Peyer's patch (tissue), 4 donors: ENCODE measurements around the gene SIAE. TPM values are rescaled to one million over a fixed set of nuclear protein-coding genes. Genes with fewer than 3 reads are reported as not detected.

Experiments used
- DNase-seq, 3 donors: peaks; one replicate each; pipeline ENCODE4 v3.0.0-alpha.2; 2017 to 2019
- H3K27ac ChIP-seq, 4 donors: fragments of 200-600 bp; sonication (generic); one replicate each; pipeline ENCODE4 v1.5.1; 2016 to 2019
- H3K27me3 ChIP-seq, 2 donors: fragments of 200-600 bp; sonication (generic); one replicate each; pipeline ENCODE4 v1.5.1; 2019
- H3K36me3 ChIP-seq, 3 donors: fragments of 200-600 bp; sonication (generic); one replicate each; pipeline ENCODE4 v1.5.1; 2016 to 2019
- H3K4me1 ChIP-seq, 4 donors: fragments of 200-600 bp; sonication (generic); one replicate each; pipeline ENCODE4 v1.5.1; 2016 to 2019
- H3K4me3 ChIP-seq, 4 donors: fragments of 200-600 bp; sonication (generic); 1 replicate in 3 of 4; 2 replicates in 1 of 4; pipeline ENCODE4 v1.5.1; 2016 to 2019; ENCODE audit warnings: mild to moderate bottlenecking in 1 of 4
- H3K9me3 ChIP-seq, 4 donors: fragments of 200-600 bp; sonication (generic); one replicate each; pipeline ENCODE4 v1.5.1; 2016 to 2019; ENCODE audit warnings: mild to moderate bottlenecking in 1 of 4
- POLR2A ChIP-seq, 2 donors: fragments of 450-650 bp; IDR thresholded peaks; one replicate each; pipeline ENCODE4 v1.5.1; 2017; ENCODE audit warnings: antibody characterized with exemption in 2 of 2, mild to moderate bottlenecking in 2 of 2, moderate library complexity in 2 of 2
- total RNA-seq, 4 donors: library from RNA; depleted of rRNA; stranded (reverse); fragments of >200 nt; gene quantifications; one replicate each; pipeline ENCODE4 v1.1.0, GENCODE V29; 2016
- TF ChIP-seq, protein P1 (sequence below), 6 experiments: fragments of 450-650 bp in 4 of 6; fragments of 200-600 bp in 2 of 6; sonication (generic) in 1 of 6; IDR thresholded peaks; one replicate each; pipeline ENCODE4 v1.5.1; 2017 to 2019; ENCODE audit warnings: antibody characterized with exemption in 6 of 6, mild to moderate bottlenecking in 3 of 6, moderate library complexity in 1 of 6

The SIAE gene
- total RNA-seq, 4 donors from 2014 or later: 9.9 to 88.8 (median 50.8) TPM

DNA sequence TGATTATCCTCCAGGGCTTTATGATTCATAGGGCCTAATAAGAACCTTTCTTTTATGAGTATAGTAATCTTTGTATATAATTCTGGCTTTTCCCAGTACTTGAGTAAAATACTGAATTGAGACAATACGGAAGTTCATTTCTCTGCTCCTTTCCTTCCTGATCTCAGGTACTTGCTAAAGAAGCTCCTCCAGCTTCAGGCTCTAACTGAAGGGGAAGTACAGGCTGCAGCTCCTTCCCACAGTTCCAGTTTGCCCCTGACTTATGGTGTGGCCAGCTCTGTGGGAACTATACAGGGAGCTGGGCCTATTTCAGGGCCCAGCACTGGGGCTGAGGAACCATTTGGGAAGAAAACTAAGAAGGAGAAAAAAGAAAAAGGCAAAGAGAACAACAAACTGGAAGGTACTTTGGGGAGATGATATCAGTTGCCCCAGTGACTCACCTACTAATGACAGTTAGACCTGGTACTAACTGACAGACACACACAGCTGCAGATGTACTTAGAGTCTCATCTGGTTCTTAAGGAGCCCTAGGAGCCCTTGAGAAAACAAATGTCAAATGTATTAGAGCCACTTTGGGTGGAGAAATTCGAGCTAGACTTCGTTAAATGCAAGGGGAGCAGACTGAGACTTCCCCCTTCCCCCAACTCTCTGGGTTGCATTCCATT, 47.9 kb downstream of the SIAE start:
- Histone ChIP-seq H3K9me3 (no peaks in the 10 kb centered on the region), H3K4me1 (peaks cover 0 to 19% (median 2%) of the 10 kb centered on the region in 4 donors), H3K4me3 (no peak overlapping the region), H3K36me3 (peaks cover 0 to 47% (median 0%) of the 10 kb centered on the region in 3 donors), H3K27ac (no peak overlapping the region), H3K27me3 (no peaks in the 10 kb centered on the region)
- DNase-seq: no peak
- no peak for TF ChIP-seq POLR2A (IDR thresholded peaks at IDR 0.05)
- TF ChIP-seq, protein P1, sequence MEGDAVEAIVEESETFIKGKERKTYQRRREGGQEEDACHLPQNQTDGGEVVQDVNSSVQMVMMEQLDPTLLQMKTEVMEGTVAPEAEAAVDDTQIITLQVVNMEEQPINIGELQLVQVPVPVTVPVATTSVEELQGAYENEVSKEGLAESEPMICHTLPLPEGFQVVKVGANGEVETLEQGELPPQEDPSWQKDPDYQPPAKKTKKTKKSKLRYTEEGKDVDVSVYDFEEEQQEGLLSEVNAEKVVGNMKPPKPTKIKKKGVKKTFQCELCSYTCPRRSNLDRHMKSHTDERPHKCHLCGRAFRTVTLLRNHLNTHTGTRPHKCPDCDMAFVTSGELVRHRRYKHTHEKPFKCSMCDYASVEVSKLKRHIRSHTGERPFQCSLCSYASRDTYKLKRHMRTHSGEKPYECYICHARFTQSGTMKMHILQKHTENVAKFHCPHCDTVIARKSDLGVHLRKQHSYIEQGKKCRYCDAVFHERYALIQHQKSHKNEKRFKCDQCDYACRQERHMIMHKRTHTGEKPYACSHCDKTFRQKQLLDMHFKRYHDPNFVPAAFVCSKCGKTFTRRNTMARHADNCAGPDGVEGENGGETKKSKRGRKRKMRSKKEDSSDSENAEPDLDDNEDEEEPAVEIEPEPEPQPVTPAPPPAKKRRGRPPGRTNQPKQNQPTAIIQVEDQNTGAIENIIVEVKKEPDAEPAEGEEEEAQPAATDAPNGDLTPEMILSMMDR (IDR thresholded peaks at IDR 0.05): no peak

DNA sequence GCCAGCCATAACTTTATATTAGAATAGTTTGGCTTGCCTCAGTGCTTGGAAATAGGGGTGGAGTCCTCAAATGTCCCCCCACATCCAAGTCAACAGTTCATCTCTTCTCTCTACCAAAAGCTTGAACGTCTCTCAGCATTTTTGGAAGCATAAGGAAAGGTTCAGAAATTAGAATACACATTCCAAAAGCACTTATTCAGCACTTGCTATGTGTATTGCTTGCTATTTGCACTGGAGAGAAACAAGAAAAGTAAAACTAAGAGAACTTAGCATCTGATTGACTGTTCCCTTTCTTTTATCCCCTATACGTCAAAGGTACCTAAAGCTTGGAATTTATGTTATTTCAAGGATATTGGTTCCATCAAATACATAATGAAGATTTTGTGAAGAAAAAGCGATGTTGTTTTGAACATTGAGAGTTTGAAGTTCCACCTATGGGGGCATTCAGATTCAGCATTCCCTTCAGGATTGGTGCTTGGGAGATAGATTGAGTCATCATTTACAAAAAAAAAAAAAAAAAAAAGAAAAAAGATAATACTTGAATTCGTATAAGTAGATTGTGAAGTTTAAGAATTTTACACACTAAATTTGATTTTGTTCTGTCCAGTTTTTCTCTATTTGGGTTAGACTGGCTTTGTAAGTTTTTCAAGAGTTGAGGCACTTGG, 49.5 kb downstream of the SIAE start:
- Histone ChIP-seq H3K4me3 (peak overlapping the region in 2 of 4 donors; percentile 76 to 83), H3K27ac (peak overlapping the region in 1 of 4 donors; percentile 90), H3K27me3 (no peaks in the 10 kb centered on the region), H3K9me3 (no peaks in the 10 kb centered on the region), H3K36me3 (peaks cover 0 to 34% (median 0%) of the 10 kb centered on the region in 3 donors), H3K4me1 (peaks cover 0 to 24% (median 2%) of the 10 kb centered on the region in 4 donors)
- DNase-seq: no peak
- TF ChIP-seq, protein P1 (IDR thresholded peaks at IDR 0.05): no peak
- no peak for TF ChIP-seq POLR2A (IDR thresholded peaks at IDR 0.05)

DNA sequence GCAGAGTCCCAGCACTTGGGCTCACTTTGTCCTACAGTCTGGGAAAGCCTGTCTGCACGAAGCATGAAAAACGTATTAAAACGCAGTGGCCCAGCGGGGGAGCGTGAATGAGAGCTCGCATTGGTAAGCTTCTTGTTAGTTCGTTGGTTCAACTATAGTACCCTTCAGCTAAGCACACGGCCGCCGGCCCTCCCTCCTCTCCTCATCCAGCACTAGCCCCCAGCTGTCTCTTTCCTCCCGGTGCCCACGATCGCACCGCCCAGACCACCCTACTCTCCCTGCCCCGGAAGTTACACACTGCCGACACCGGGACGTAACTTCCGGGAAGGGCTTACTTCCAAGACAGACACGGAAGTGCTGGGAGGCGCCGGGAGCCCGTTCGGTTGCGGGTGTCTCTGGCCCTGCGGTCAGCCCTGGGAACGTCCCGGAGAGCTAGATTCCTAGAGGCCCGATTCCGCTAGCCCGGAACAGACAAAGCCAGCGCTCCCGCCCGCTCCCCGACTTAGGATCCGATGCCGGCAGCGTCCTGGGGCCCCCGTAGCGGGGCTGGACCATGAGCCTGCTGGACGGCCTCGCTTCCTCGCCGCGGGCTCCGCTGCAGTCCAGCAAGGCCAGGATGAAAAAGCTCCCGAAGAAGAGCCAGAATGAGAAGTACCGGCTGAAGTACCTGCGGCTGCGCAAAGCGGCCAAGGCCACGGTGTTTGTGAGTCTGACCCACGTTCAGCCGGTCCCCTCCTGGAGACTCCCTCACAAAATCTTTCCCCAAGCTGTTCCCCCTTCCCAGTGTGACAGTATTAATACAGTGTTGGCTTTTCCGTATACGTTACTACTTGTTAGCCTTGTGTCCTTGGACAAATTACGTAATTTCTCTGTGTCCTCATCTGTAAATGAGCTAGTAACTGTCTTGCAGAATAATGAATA, 50.7 kb downstream of the SIAE start, which contains the start of gene TBRG1:
TSS of gene TBRG1 (plus strand) at position 334 of the 921 bp plus-strand sequence. CDS start at position 554, 220 bp downstream.
- peak; percentile 88 to 95 (median 89) for DNase-seq
- no peaks in the 10 kb centered on the region for H3K27me3 ChIP-seq
- H3K9me3 ChIP-seq: no peaks in the 10 kb centered on the region
- peak within 1 kb of the TSS; percentile 74 to 92 (median 86) for H3K27ac ChIP-seq
- peak within 1 kb of the TSS; percentile 59 to 83 (median 71) for H3K4me3 ChIP-seq
- peaks cover 0 to 25% (median 2%) of the 10 kb centered on the region in 4 donors for H3K4me1 ChIP-seq
- peaks cover 0 to 26% (median 0%) of the 10 kb centered on the region in 3 donors for H3K36me3 ChIP-seq
- TF ChIP-seq, protein P1 (IDR thresholded peaks at IDR 0.05): no peak
- TF ChIP-seq POLR2A (IDR thresholded peaks at IDR 0.05): peak; percentile 80 to 83

DNA sequence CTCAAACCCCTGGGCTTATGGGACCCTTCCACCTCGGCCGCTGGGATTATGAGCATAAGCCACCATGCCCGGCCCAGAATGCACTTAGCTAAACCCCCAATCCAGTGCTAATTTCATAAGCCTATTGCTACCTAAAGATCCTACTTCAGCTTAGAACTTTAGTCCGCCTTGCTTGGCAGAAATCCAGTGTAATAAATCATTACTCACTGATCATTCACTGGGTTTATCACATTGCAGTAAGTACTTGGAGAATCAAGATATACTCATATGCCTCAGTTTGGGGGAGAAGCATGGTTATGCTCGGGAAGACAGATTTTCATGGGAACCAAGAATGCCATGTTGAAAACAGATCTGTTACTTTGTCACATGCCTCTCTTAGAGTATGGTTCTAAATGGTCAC, 54.7 kb downstream of the SIAE start:
- TF ChIP-seq, protein P1 (IDR thresholded peaks at IDR 0.05): no peak

DNA sequence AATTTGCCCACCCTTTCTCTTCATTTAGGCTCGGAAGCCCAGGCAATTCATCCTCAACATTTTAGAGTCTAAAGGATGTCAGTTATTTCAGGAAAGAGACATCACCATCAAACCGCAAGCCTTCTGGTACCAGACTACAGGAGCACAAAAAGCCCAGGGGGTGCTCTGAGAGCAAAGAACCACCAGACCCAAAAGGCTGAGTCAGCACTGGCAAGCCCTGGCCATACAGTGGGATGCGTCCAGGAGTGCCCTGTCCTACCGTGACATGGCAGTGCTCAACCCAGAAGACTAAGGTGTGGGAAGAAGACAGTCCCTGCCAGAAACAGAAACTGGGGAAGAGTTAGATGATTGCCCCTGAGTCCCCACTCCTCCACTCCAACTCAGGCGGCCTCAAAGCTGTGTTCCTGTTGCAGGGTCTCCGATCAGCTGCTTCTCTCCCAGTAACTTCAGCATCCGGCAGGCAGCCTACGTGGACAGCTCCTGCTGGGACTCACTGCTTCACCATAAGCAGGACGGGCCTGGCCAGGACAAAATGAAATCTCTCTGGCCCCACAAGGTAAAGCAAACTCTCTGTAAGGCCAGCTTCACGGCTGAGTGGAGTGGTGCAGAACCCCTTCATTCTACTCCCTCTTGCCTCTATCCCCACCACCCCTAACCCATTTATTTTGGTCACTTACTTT, 60.8 kb downstream of the SIAE start:
- Histone ChIP-seq H3K27ac (no peak overlapping the region), H3K27me3 (peaks cover 0 to 4% of the 10 kb centered on the region in 2 donors), H3K9me3 (no peaks in the 10 kb centered on the region), H3K4me1 (no peaks in the 10 kb centered on the region), H3K36me3 (no peaks in the 10 kb centered on the region), H3K4me3 (no peak overlapping the region)
- TF ChIP-seq, protein P1 (IDR thresholded peaks at IDR 0.05): no peak
- TF ChIP-seq POLR2A (IDR thresholded peaks at IDR 0.05): no peak
- DNase-seq: no peak

More for the DNA sequence above, 54.7 kb downstream of the SIAE start:
- Histone ChIP-seq H3K9me3 (no peaks in the 10 kb centered on the region), H3K4me3 (no peak overlapping the region), H3K27ac (no peak overlapping the region), H3K4me1 (peaks cover 0 to 11% (median 2%) of the 10 kb centered on the region in 4 donors), H3K27me3 (peaks cover 0 to 4% of the 10 kb centered on the region in 2 donors), H3K36me3 (no peaks in the 10 kb centered on the region)
- DNase-seq: no peak
